CD4-positive, alpha-beta T cell treated with Interleukin-12 subunit alpha and Interleukin-12 subunit beta, for 1 hour (primary cell): ENCODE results near the gene ARID1B.

Source experiments
- DNase-seq: peaks from one replicate; pipeline ENCODE4 v3.0.0-alpha.2; 2020

Gene ARID1B

DNA sequence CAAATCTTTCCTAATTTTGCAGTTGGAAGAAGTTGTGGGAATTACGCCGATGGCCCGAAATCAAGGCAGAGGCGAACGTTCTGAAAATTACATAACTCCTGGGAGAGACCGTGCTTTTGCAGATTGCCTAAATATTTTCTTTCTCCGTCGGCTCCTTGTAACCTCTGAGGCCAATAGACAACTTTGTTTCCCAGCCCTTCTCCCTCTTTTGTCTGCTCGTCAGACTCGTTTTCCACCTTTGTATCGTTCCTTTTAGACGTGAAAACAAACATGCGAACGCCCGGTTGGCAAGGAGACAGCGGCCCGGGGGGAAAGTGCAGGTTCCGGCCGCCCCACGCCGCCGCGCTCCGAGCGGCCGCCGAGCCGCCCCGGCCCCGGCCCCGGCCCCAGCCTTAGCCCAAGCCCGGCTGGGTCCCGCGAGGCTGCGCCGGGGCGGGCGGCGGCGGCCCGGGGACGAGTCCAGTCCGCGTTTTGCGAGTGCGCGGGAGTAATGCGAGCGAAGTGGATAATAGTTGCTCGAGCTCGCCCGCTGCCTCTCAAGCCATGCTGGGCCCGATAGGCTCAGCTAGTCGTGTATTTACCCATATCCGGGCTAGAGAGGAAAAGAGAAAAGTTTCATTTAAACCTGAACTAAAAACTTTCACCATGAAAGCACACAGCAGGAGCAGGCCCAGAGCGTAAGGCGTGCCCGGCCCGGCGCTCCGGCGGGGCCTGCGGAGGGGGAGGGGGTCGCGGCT lies at the start of gene ARID1B:
TSS of gene ARID1B (plus strand) at position 539 of the 737 bp plus-strand sequence. CDS start 303 bp downstream, outside the sequence.
- peak; percentile 86 for DNase-seq

GRCh38 chr6:156727715-156728385 lies 49.3 kb upstream of the ARID1B start:
- DNase-seq, result no peak

- DNase-seq, result no peak
Observed at GRCh38 chr6:156729248-156729647, 47.9 kb upstream of the ARID1B start.

DNA sequence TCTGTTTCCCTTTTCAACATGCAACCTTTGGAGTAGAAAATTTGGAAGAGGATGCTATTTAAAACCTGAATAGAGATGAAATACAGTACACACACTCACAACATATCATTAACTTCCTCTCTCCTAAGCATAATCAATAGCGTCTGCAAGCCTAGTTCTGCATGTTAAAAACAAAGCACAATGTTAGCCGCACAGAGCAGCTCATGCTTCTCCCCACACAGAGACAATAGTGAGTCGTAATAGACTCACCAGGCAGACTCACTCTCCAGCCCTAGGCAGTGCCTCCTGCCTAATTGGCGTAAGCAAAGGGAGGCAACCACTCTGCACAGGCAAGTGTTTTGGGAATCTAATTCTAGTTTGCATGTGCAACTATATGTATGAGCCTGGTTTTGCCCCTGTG lies 45.8 kb upstream of the ARID1B start:
- DNase-seq, result no peak

DNA sequence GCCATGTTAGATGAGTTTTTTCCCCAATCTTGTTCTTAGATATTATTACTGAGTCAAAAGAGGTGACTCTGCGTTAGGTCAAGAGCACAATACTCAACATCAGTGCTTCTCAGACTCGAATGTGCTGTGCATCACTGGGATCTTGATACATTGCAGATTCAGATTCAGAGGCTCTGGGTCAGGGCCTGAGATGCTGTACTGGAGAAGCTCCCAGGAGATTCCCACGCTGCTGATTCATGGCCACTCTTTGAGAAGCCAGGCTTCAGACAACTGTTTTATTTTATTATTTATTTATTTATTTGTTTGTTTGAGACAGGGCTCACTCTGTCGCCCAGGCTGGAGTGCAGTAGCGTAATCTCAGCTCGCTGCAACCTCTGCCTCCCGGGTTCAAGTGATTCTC lies 41.4 kb upstream of the ARID1B start:
- DNase-seq, result no peak

- DNase-seq, result no peak
Observed at GRCh38 chr6:156740604-156741003, 36.6 kb upstream of the ARID1B start.

DNA sequence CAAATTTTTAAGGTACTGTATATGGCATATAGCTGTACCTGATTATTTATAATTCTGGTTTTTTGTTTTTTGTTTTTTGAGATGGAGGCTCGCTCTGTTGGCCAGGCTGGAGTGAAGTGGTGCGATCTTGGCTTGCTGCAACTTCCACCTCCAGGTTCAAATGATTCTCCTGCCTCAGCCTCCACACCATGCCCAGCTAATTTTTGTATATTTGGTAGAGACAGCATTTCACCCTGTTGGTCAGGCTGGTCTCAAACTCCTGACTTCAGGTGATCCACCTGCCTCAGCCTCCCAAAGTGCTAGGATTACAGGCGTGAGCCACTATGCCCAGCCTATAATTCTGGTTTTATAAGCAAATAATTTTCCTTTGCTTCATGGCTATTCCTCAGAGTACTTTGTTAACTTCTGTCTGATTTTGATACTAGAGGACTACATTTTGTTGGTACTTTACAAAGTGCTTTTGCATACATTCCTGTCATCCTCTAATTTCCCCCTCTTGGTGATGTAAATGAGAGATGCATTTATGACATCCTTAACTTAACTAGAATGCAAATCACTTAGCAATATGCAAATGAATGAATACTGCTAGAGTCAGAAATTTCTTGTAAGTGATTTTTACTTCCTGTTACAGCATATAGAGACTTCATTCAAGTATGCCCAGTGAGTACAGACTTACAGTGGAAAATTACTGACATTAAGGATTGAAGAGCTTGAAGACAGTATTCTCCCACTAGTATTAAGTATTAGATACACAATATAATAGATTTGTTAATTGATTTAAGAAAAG lies 35.7 kb upstream of the ARID1B start:
- DNase-seq, result no peak

DNA sequence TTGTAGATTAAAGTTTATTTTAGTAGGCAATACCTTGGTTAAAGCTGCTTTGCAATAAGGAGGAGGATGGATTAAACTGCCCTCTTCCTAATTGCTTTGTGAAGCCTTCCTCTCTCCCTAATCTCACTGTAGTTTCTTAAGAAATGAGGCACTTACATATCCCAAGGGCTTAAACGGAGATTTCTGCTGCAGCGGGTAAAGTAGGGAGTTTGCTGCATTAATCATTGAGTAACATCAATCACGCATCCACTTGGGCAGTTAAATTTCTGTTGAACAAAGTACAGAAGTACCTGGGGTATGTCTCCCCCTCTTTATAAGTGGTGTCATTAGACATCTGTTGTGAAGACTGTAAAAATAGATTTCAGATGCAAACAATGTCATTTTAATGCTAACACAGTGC lies 29.5 kb upstream of the ARID1B start:
- no peak for DNase-seq

GRCh38 chr6:156748504-156748903 lies 28.7 kb upstream of the ARID1B start:
- no peak for DNase-seq

- no peak for DNase-seq
Observed at GRCh38 chr6:156752666-156753301, 24.4 kb upstream of the ARID1B start.

- DNase-seq, result no peak
Observed at GRCh38 chr6:156756630-156757610, 20.3 kb upstream of the ARID1B start.

GRCh38 chr6:156757849-156758248 lies 19.3 kb upstream of the ARID1B start:
- DNase-seq, result no peak

DNA sequence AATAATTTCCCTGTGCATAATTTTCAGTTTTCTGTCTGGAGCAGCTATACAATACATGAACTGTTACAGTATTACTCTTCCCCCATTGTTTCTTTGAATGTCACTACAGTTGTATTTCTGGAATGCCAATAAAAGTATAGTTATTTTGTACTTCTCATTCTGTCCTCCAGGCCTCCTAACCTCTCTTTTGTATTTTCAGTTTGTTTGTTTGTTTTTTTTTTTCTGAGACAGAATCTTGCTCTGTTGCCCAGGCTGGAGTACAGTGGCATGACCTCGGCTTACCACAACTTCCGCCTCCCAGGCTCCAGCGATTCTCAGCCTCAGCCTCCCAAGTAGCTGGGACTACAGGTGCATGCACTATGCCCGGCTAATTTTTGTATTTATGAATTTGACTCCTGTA lies 16.8 kb upstream of the ARID1B start:
- DNase-seq, result no peak

DNA sequence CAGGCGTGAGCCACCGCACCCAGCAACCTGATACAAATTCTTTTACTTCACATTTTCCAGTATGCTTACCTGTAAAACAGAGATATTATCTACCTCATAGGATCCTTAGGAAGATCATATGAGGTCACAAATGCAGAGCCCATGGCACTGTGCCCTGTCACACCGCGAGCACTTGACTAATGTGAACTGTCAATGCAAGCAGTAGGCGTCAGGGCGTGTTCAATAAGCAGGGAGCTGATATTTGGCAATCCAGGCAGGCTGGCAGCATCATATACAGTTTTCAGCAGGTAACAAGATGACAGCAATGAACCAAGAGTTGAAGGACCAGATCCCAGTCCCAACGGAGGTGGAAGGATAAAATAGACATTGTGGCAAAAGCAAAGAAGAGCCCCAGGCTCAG lies 14.6 kb upstream of the ARID1B start:
- no peak for DNase-seq

GRCh38 chr6:156765117-156765516 lies 12.1 kb upstream of the ARID1B start:
- DNase-seq, result no peak

- no peak for DNase-seq
Observed at GRCh38 chr6:156767603-156768467, 9.3 kb upstream of the ARID1B start.

DNA sequence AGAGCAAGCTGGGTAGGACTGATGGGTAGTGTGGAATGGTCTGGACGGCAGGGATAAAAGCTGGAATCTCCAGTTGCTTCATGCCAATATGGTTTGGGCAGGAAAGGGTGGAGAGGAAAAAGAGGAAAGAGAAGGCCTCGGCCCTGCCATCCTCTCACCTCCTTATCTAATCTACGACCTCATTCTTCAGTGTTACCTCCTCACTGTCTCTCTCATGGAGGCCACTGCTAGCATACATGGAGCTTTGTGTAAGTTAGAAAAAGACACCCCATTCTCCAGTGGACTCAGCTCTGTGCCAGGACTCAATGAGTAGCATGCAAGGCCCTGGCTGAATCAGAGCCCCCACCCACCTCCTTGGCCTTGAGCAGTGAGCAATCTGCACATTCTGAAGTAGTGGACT lies 6.1 kb upstream of the ARID1B start:
- no peak for DNase-seq

GRCh38 chr6:156771761-156772160 lies 5.4 kb upstream of the ARID1B start:
- DNase-seq, result no peak

DNA sequence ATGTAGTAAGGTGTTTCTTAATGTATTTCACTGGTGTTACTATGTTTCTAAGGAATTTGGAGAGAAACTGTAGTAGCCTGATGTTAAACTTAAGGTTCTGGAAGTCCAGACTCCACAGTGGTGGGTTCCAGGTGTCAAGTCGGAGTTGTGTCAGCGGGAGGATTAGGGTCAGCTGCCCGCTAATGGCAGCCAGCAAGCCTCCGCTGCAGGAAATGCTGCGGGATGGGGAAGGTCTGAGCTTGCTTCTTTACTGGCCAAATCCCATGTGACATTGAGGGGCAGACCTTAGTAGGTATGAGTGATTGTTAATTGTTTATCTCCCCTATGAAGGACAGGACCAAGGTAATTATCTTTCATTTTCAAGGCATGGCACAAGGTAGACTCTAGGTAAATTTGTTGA lies 3.7 kb upstream of the ARID1B start:
- no peak for DNase-seq

DNA sequence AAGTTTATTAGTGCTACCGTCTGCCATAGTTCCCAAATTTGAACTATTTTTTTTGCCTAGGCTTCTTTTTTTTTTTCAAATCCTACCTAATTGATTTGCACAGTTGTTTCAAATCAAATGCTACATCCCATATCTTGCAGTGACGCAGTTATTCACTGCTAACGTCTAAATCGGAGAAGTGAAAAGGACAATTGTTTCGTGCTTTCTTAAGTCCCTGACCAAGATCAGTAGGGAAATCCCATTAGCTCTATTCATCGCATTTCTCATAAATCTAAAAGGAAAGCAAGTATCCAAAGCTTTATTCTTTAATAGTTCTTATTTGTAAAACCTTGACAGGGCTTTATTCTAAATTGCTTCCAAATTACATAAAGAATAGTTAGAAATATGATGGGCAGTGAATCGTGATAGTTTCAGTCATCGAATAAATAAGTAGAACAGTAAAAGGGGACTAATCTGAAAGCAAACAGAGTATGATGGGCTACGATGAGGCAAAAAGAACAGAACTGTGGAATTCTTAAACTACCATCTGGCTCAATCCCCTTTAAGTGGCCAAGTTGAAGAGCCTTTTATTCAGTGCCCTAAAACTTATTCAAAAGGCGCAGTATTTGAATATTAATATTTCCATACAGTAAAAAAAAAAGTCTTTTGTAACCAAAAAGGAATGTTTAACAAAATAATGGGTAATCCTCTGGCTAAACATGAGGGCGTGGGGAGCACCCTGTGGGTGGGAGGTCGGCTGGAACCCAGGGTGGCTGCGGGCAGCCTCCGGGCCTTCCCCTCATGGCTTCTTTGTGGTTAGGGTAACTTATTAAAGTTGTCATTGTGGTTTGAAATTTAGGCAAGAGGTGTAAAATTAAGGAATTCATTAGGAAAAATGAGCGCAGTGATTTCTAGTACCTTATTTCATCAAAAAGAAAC lies 3.0 kb upstream of the ARID1B start:
- DNase-seq, result no peak
